ENCODE results near the gene LCN15. TPM values are rescaled to one million over a fixed set of nuclear protein-coding genes. Genes with fewer than 3 reads are reported as not detected.

The LCN15 gene
- total RNA-seq, 1 experiment from 2014 or later = not detected

DNA sequence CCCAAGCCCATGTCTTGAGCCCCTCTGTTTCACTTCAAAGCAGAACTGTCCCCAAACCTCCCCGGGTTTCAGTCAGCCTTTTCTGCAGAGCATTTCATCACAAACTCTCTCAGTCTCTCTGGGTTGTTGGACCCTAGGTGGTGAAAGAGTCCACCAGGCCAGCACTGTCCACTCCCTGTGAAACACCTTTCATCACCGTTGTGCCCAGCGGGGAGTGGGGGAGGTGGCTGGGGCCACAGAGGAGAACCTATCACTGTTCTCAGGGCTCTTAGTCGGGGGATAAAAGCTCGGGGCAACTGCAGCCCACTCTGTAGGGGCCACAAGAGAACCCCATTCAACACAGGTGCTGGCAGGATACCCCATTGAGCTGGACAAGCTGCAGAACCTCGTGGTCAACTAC is 38.0 kb upstream of the LCN15 start:
- peaks cover 22% of the 10 kb centered on the region for H3K23me2 ChIP-seq (ENCODE audit: insufficient read length, low read depth, low read length, poor library complexity, severe bottlenecking)
- WGBS (ENCODE audit: extremely low coverage, insufficient read length, low lambda C conversion rate) = no CpG with 5 or more reads among the region's 6 CpGs
- H3K4ac ChIP-seq (ENCODE audit: low read depth, low read length) = no peak overlapping the region
- H4K91ac ChIP-seq (ENCODE audit: insufficient read length, low read depth, low read length) = no peak overlapping the region
- H3K27me3 ChIP-seq (ENCODE audit: insufficient read depth, low read length) = no peaks in the 10 kb centered on the region; the same call in 1 of the 2 replicates
- H2AFZ ChIP-seq (ENCODE audit: low read length) = no peak overlapping the region
- no peak overlapping the region for H2BK12ac ChIP-seq (ENCODE audit: insufficient read length, low read depth, low read length)
- H3K4me1 ChIP-seq (ENCODE audit: insufficient read depth, low read length) = no peaks in the 10 kb centered on the region; the same call in 1 of the 2 replicates
- H2AK5ac ChIP-seq (ENCODE audit: insufficient read length, low read length) = no peak overlapping the region
- H2BK15ac ChIP-seq (ENCODE audit: low read depth, low read length) = no peak overlapping the region
- H3K56ac ChIP-seq (ENCODE audit: insufficient read length, low read depth, low read length) = no peak overlapping the region
- peaks cover 4% of the 10 kb centered on the region for H4K20me1 ChIP-seq (ENCODE audit: control insufficient read depth, insufficient read depth, insufficient read length)
- H3T11ph ChIP-seq (ENCODE audit: low read length) = no peak overlapping the region
- Mint-ChIP-seq H3K36me3 (ENCODE audit: insufficient read depth in 1 of 3, low read depth in 3 of 3) (peaks cover 9 to 22% (median 15%) of the 10 kb centered on the region in 3 experiments; a peak in 6 of 7 replicates), H3K4me3 (no peak overlapping the region), H3K4me1 (peaks cover 10 to 21% of the 10 kb centered on the region in 2 experiments), H3K27ac (no peak overlapping the region), H3K9me3 (no peaks in the 10 kb centered on the region), H3K27me3 (ENCODE audit: low read depth) (peaks cover 40% of the 10 kb centered on the region)
- H3K9me3 ChIP-seq (ENCODE audit: control insufficient read depth, low read depth, low read length) = no peaks in the 10 kb centered on the region
- no peak overlapping the region for H2BK5ac ChIP-seq (ENCODE audit: insufficient read length, low read length)
- DNase-seq = no peak
- no peak overlapping the region for H2BK120ac ChIP-seq (ENCODE audit: low read depth, low read length, poor library complexity, severe bottlenecking)
- no peak overlapping the region for H2BK20ac ChIP-seq (ENCODE audit: low read depth, low read length, poor library complexity, severe bottlenecking)
- no peak overlapping the region for H3K4me2 ChIP-seq (ENCODE audit: insufficient read depth, insufficient read length, low read length)
- H3K79me1 ChIP-seq (ENCODE audit: insufficient read depth, low read depth, low read length, poor library complexity, severe bottlenecking) = no peaks in the 10 kb centered on the region
- no peak overlapping the region for H4K8ac ChIP-seq (replicated peaks; ENCODE audit: insufficient read length, low read depth, low read length)
- H3K14ac ChIP-seq (ENCODE audit: insufficient read depth, low read length) = no peak overlapping the region
- H4K5ac ChIP-seq (ENCODE audit: insufficient read length, low read depth, low read length) = no peak overlapping the region
- H3K18ac ChIP-seq (ENCODE audit: insufficient read length, low read depth, low read length) = no peak overlapping the region
- H3K9ac ChIP-seq (ENCODE audit: extremely low read depth, insufficient read length, low read length) = no peak overlapping the region
- no peaks in the 10 kb centered on the region for H3K79me2 ChIP-seq (ENCODE audit: insufficient read depth, low read length)
- no peak overlapping the region for H3K23ac ChIP-seq (ENCODE audit: insufficient read length, low read depth, low read length)
- TF ChIP-seq, protein P1, sequence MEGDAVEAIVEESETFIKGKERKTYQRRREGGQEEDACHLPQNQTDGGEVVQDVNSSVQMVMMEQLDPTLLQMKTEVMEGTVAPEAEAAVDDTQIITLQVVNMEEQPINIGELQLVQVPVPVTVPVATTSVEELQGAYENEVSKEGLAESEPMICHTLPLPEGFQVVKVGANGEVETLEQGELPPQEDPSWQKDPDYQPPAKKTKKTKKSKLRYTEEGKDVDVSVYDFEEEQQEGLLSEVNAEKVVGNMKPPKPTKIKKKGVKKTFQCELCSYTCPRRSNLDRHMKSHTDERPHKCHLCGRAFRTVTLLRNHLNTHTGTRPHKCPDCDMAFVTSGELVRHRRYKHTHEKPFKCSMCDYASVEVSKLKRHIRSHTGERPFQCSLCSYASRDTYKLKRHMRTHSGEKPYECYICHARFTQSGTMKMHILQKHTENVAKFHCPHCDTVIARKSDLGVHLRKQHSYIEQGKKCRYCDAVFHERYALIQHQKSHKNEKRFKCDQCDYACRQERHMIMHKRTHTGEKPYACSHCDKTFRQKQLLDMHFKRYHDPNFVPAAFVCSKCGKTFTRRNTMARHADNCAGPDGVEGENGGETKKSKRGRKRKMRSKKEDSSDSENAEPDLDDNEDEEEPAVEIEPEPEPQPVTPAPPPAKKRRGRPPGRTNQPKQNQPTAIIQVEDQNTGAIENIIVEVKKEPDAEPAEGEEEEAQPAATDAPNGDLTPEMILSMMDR (conservative IDR thresholded peaks at IDR 0.05) = no peak
- H3K27ac ChIP-seq (ENCODE audit: insufficient read length, low read depth, low read length) = no peak overlapping the region
